Endodermal cell (in vitro differentiated cells): Measurements from ENCODE around the gene EPB41L3. TPM values are rescaled to one million over a fixed set of nuclear protein-coding genes. Genes with fewer than 3 reads are reported as not detected.

Experiments
- DNase-seq: peaks from one replicate; pipeline ENCODE4 v3.0.0-alpha.2; 2017
- H3K27ac ChIP-seq: 2 replicates; pipeline ENCODE4 v1.5.1; 2013; ENCODE audit warnings: mild to moderate bottlenecking, low read depth, low read length, moderate library complexity
- H3K27me3 ChIP-seq: 2 replicates; pipeline ENCODE4 v1.6.1; 2013; ENCODE audit warnings: mild to moderate bottlenecking, low read length, moderate library complexity; ENCODE audit not compliant: insufficient read depth, control insufficient read depth, poor library complexity, severe bottlenecking
- H3K36me3 ChIP-seq: 2 replicates; pipeline ENCODE4 v1.7.0; 2013; ENCODE audit warnings: mild to moderate bottlenecking, low read length, moderate library complexity; ENCODE audit not compliant: control insufficient read depth, insufficient read depth
- H3K4me1 ChIP-seq: one replicate; pipeline ENCODE4 v1.7.0; 2013; ENCODE audit warnings: low read length; ENCODE audit not compliant: control insufficient read depth, insufficient read depth
- H3K4me3 ChIP-seq: 2 replicates; pipeline ENCODE4 v1.5.1; 2013; ENCODE audit warnings: mild to moderate bottlenecking, low read length, moderate library complexity
- H3K9ac ChIP-seq: 2 replicates; pipeline ENCODE4 v1.6.1; 2013; ENCODE audit warnings: mild to moderate bottlenecking, low read length, moderate library complexity; ENCODE audit not compliant: poor library complexity, severe bottlenecking; ENCODE audit errors: extremely low read depth
- H3K9me3 ChIP-seq: 2 replicates; pipeline ENCODE4 v1.6.1; 2013; ENCODE audit warnings: mild to moderate bottlenecking, low read length, moderate library complexity; ENCODE audit not compliant: control insufficient read depth
- H3K27ac Mint-ChIP-seq: 2 replicates; pipeline ENCODE4 v1.8.0; 2020; ENCODE audit warnings: mixed read lengths
- H3K27me3 Mint-ChIP-seq: 2 replicates; pipeline ENCODE4 v1.8.0; 2021; ENCODE audit warnings: mild to moderate bottlenecking, mixed read lengths; ENCODE audit not compliant: insufficient read depth
- H3K36me3 Mint-ChIP-seq: 2 replicates; pipeline ENCODE4 v1.8.0; 2020; ENCODE audit warnings: low read depth, mixed read lengths
- H3K4me1 Mint-ChIP-seq: 2 replicates; pipeline ENCODE4 v1.8.0; 2020; ENCODE audit warnings: mixed read lengths
- H3K4me3 Mint-ChIP-seq: 2 replicates; pipeline ENCODE4 v1.8.0; 2020; ENCODE audit warnings: mild to moderate bottlenecking, moderate library complexity, mixed read lengths
- H3K9me3 Mint-ChIP-seq: 2 replicates; pipeline ENCODE4 v1.8.0; 2020; ENCODE audit warnings: mild to moderate bottlenecking, mixed read lengths
- CTCF ChIP-seq: fragments of 200-600 bp; sonication (generic); conservative IDR thresholded peaks from 2 replicates; pipeline ENCODE4 v1.5.0; 2021; ENCODE audit warnings: antibody characterized with exemption, mild to moderate bottlenecking
- WGBS, 2 experiments: methylation state at CpG; one replicate each; pipeline versions ENCODE4 v1.1.5 to v1.1.7; 2013; ENCODE audit warnings: missing lambda C conversion rate in 2 of 2, mixed read lengths in 1 of 2; ENCODE audit not compliant: insufficient coverage in 1 of 2, insufficient read length in 1 of 2; 5-methylcytosine and 5-hydroxymethylcytosine counted together
- total RNA-seq, 2 donors: library from RNA; stranded (reverse); fragmentation: NEBNext Ultra II Directional in 1 of 2; extraction: Animal tissue kit (Norgen Biotek cat#: 25700) in 1 of 2; gene quantifications; 2 replicates in 1 of 2; 3 replicates in 1 of 2; pipeline ENCODE4 v1.2.1, GENCODE V29; 2021

The EPB41L3 gene
- total RNA-seq, 2 donors from 2014 or later, result 49.3 to 51.6 TPM

DNA sequence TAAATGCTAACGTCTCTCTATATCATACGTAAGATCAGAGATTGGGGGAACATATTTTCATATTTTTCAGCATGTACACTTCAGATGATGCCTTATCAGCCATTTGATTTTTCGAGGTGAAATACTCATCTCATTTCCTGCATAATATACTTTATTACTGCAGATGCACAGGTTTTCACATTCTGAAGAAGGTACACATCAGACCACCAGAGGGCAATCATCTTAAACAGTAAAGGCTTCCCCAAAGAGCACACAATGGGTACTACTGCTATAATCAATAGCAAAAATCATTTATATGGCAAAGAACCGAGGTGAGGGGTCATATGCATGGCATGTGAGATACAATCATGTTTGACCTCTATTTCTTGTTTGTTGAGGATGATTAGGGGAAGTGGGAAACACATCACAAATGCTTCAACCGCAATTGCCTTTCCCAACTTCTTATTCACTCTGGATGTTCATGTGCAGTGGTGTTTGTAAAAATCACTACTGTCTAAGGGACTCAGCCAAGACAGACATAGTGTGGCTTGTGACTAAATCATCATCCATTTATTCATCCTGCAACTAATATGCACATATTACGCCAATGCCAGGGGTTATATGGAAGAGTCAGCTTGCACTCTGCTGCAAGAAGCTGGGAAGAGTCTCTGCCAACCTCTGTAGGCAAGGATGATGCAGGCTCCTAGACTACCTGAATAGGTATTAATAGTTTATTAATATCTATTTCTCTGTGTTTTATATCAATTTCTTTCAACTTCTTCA, 118.7 kb downstream of the EPB41L3 start:
- Histone ChIP-seq H3K9me3 (no peaks in the 10 kb centered on the region), H3K27me3 (no peaks in the 10 kb centered on the region), H3K27ac (no peak overlapping the region), H3K4me3 (no peak overlapping the region), H3K9ac (no peak overlapping the region), H3K36me3 (peaks cover 7% of the 10 kb centered on the region), H3K4me1 (no peaks in the 10 kb centered on the region)
- DNase-seq, result no peak
- Mint-ChIP-seq H3K27me3 (no peaks in the 10 kb centered on the region), H3K36me3 (peaks cover 12% of the 10 kb centered on the region), H3K27ac (no peak overlapping the region), H3K9me3 (no peaks in the 10 kb centered on the region), H3K4me3 (no peak overlapping the region), H3K4me1 (peaks cover 1% of the 10 kb centered on the region)
- 67 to 77% methylated on average over 2 to 6 of the region's 6 CpGs for WGBS, 2 experiments
- peak; percentile 83 for TF ChIP-seq CTCF

DNA sequence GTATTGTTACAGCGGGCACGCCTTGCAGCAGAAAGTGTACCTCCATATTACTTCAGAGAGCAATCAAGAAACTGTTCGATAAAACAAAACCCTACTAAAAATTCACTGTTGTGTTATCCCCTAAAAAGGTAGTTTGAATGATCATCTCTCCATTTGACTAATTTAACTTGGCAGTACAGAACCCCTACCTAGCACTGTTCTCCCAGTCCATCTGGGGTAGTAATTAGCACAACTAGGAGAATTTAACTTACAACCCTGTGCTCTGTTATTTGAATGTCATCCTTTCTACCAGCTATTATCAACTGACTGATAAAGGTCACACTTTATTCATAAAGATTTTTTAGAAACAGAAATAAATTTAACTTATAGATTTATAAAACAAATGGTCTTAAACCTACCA, 121.2 kb downstream of the EPB41L3 start:
- Mint-ChIP-seq H3K4me1 (no peaks in the 10 kb centered on the region), H3K27me3 (no peaks in the 10 kb centered on the region), H3K36me3 (peaks cover 17% of the 10 kb centered on the region), H3K4me3 (no peak overlapping the region), H3K27ac (no peak overlapping the region), H3K9me3 (no peaks in the 10 kb centered on the region)
- Histone ChIP-seq H3K4me3 (no peak overlapping the region), H3K27me3 (no peaks in the 10 kb centered on the region), H3K36me3 (peaks cover 20% of the 10 kb centered on the region), H3K9me3 (no peaks in the 10 kb centered on the region), H3K27ac (no peak overlapping the region), H3K4me1 (no peaks in the 10 kb centered on the region), H3K9ac (no peak overlapping the region)
- no peak for DNase-seq
- no peak for TF ChIP-seq CTCF
- WGBS, 2 experiments, result 96 to 100% methylated on average over 2 to 3 of the region's 3 CpGs

DNA sequence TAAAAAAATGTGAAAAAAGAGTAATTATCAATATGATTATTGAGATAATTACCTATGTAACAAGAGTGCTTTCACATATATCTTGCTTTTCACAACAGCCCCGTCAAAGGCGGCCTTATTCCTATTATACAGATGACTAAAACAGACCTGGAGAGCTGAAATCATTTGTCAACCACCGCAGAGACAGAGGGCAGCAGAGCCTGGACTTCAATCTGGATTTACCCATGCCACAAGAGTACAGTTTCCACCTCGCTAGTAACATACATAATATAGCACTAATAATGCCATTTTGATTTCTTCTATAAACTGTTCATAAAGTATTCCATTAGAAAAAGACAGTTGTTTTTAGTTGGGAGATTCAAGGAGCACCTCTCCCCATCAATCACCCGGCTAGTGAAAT, 121.8 kb downstream of the EPB41L3 start:
- H3K27me3 Mint-ChIP-seq, result no peaks in the 10 kb centered on the region
- no peaks in the 10 kb centered on the region for H3K9me3 ChIP-seq
- no peak for TF ChIP-seq CTCF
- DNase-seq, result no peak
- H3K9ac ChIP-seq, result no peak overlapping the region
- H3K4me1 ChIP-seq, result no peaks in the 10 kb centered on the region
- H3K27ac ChIP-seq, result no peak overlapping the region
- WGBS, 2 experiments, result 92 to 100% methylated on average over 1 to 5 of the region's 5 CpGs
- H3K27me3 ChIP-seq, result no peaks in the 10 kb centered on the region
- H3K4me3 Mint-ChIP-seq, result no peak overlapping the region
- H3K36me3 ChIP-seq, result peaks cover 20% of the 10 kb centered on the region
- peaks cover 13% of the 10 kb centered on the region for H3K36me3 Mint-ChIP-seq
- H3K4me3 ChIP-seq, result no peak overlapping the region
- H3K4me1 Mint-ChIP-seq, result no peaks in the 10 kb centered on the region
- H3K9me3 Mint-ChIP-seq, result no peaks in the 10 kb centered on the region
- no peak overlapping the region for H3K27ac Mint-ChIP-seq
